A549 (cell line): ENCODE measurements around the gene TCERG1. TPM values are rescaled to one million over a fixed set of nuclear protein-coding genes. Genes with fewer than 3 reads are reported as not detected.

ENCODE experiments used
- ATAC-seq, 2 experiments: fragments of 200-7000 bp in 1 of 2; fragments of >200 bp in 1 of 2; cut with Nextera tagmentation in 1 of 2; cut with Tn5 transposase in 1 of 2; 3 replicates each; pipeline versions ENCODE4 v1.8.0 to v1.9.1; 2018 to 2020; ENCODE audit warnings: mild to moderate bottlenecking in 1 of 2, moderate library complexity in 1 of 2
- CTCF ChIA-PET: fragments of 300-600 bp; sonication (Branson Sonifier 250); formaldehyde crosslinking; extraction: SDS; loops from one replicate; lab custom pipeline; 2021; ENCODE audit warnings: antibody characterized with exemption, inconsistent platforms; lab: Yijun Ruan, JAX
- POLR2A ChIA-PET: fragments of 350-600 bp; formaldehyde crosslinking; extraction: SDS; loops from one replicate; lab custom pipeline; 2021; ENCODE audit warnings: antibody characterized with exemption, inconsistent platforms; lab: Yijun Ruan, JAX
- DNase-seq, 2 experiments: peaks; one replicate each; pipeline versions ENCODE4 v3.0.0 to v3.0.0-alpha.2; 2011 to 2016; ENCODE audit warnings: low read depth in 1 of 2, low spot score in 1 of 2
- FAIRE-seq: peaks from 2 replicates; lab custom pipeline; 2011; peaks lifted over from hg19 to GRCh38; lab: Jason Lieb, UNC
- H3K27ac ChIP-seq, 2 experiments: fragments of >200 bp; sonication (Bioruptor Twin); formaldehyde crosslinking; 3 replicates each; pipeline ENCODE4 v1.5.1; 2016 to 2017
- H3K4me1 ChIP-seq: fragments of >200 bp; sonication (Bioruptor Twin); formaldehyde crosslinking; 3 replicates; pipeline ENCODE4 v1.6.1; 2016
- H3K4me2 ChIP-seq: fragments of >200 bp; sonication (Bioruptor Twin); formaldehyde crosslinking; 3 replicates; pipeline ENCODE4 v1.6.1; 2016
- H3K4me3 ChIP-seq: fragments of >200 bp; sonication (Bioruptor Twin); formaldehyde crosslinking; 3 replicates; pipeline ENCODE4 v1.5.1; 2016
- H3K9me3 ChIP-seq: fragments of >200 bp; sonication (Bioruptor Twin); formaldehyde crosslinking; 3 replicates; pipeline ENCODE4 v1.6.1; 2016
- BHLHE40 ChIP-seq: IDR thresholded peaks from 2 replicates; pipeline ENCODE4 v1.6.1; 2012; ENCODE audit warnings: low read depth, low read length, inconsistent platforms
- CEBPB ChIP-seq, 2 experiments: fragments of >200 bp in 1 of 2; sonication (Bioruptor Twin) in 1 of 2; formaldehyde crosslinking in 1 of 2; IDR thresholded peaks; 2 replicates each; pipeline ENCODE4 v1.6.1; 2012 to 2016
- CTCF ChIP-seq: fragments of >200 bp; sonication (Bioruptor Twin); formaldehyde crosslinking; IDR thresholded peaks from 3 replicates; pipeline ENCODE4 v1.5.1; 2016
- EHF ChIP-seq: fragments of 250-450 bp; sonication (Bioruptor Pico); IDR thresholded peaks from 2 replicates; pipeline ENCODE4 v1.5.0; 2020; ENCODE audit warnings: mild to moderate bottlenecking
- FOSB ChIP-seq: fragments of 250-450 bp; sonication (Bioruptor Pico); IDR thresholded peaks from 2 replicates; pipeline ENCODE4 v1.5.0; 2020; ENCODE audit warnings: mild to moderate bottlenecking, moderate library complexity
- HMGXB4 ChIP-seq: fragments of 250-450 bp; sonication (Bioruptor Pico); IDR thresholded peaks from 2 replicates; pipeline ENCODE4 v1.5.0; 2021; ENCODE audit warnings: mild to moderate bottlenecking, moderate library complexity, borderline replicate concordance
- HOXB13 ChIP-seq: fragments of 250-450 bp; sonication (Bioruptor Pico); IDR thresholded peaks from 2 replicates; pipeline ENCODE4 v1.5.0; 2020; ENCODE audit warnings: low read depth, mild to moderate bottlenecking, moderate library complexity
- HOXB5 ChIP-seq: fragments of 250-450 bp; sonication (Bioruptor Pico); IDR thresholded peaks from 2 replicates; pipeline ENCODE4 v1.5.0; 2020; ENCODE audit warnings: mild to moderate bottlenecking, moderate library complexity
- MAFK ChIP-seq: fragments of 450-650 bp; IDR thresholded peaks from 2 replicates; pipeline ENCODE4 v1.6.1; 2014; ENCODE audit not compliant: partially characterized antibody
- MYC ChIP-seq: IDR thresholded peaks from 2 replicates; pipeline ENCODE4 v1.6.1; 2012; ENCODE audit warnings: mild to moderate bottlenecking, inconsistent platforms, low read length, improper control_type of control experiment, borderline replicate concordance
- NR3C1 ChIP-seq: fragments of >200 bp; sonication (Bioruptor Twin); formaldehyde crosslinking; IDR thresholded peaks from 3 replicates; pipeline ENCODE4 v1.6.1; 2017
- POLR2A ChIP-seq: IDR thresholded peaks from 2 replicates; pipeline ENCODE4 v1.6.1; 2012; ENCODE audit warnings: mild to moderate bottlenecking, low read length
- POLR2AphosphoS2 ChIP-seq: conservative IDR thresholded peaks from 2 replicates; pipeline ENCODE4 v1.6.1; 2012; ENCODE audit warnings: low read length, improper control_type of control experiment, inconsistent platforms
- RAD21 ChIP-seq, 2 experiments: fragments of >200 bp in 1 of 2; sonication (Bioruptor Twin) in 1 of 2; formaldehyde crosslinking in 1 of 2; IDR thresholded peaks in 1 of 2; conservative IDR thresholded peaks in 1 of 2; 2 replicates in 1 of 2; 3 replicates in 1 of 2; pipeline ENCODE4 v1.6.1; 2012 to 2018; ENCODE audit warnings: inconsistent platforms in 1 of 2
- RARB ChIP-seq: fragments of 250-450 bp; sonication (Bioruptor Pico); IDR thresholded peaks from 2 replicates; pipeline ENCODE4 v1.8.0; 2021; ENCODE audit warnings: mild to moderate bottlenecking, moderate library complexity
- RNF2 ChIP-seq: fragments of 200-600 bp; sonication (generic); IDR thresholded peaks from 2 replicates; pipeline ENCODE4 v1.6.1; 2016; ENCODE audit warnings: low read depth, mild to moderate bottlenecking, antibody characterized with exemption, moderate library complexity, borderline replicate concordance
- SMC3 ChIP-seq: fragments of >200 bp; sonication (Bioruptor Twin); formaldehyde crosslinking; IDR thresholded peaks from 3 replicates; pipeline ENCODE4 v1.6.1; 2018; ENCODE audit warnings: inconsistent platforms
- SREBF2 ChIP-seq: fragments of 450-650 bp; IDR thresholded peaks from 2 replicates; pipeline ENCODE4 v1.6.1; 2014; ENCODE audit warnings: mild to moderate bottlenecking, moderate library complexity
- USF2 ChIP-seq: fragments of 450-650 bp; IDR thresholded peaks from 2 replicates; pipeline ENCODE4 v1.6.1; 2014; ENCODE audit warnings: antibody characterized with exemption
- ZNF302 ChIP-seq: fragments of 250-450 bp; sonication (Bioruptor Pico); IDR thresholded peaks from 2 replicates; pipeline ENCODE4 v1.9.0; 2021; ENCODE audit warnings: inconsistent platforms, mild to moderate bottlenecking, moderate library complexity
- WGBS: methylation state at CpG from one replicate; pipeline ENCODE4 v1.1.6; 2017; ENCODE audit errors: missing lambda C conversion rate; 5-methylcytosine and 5-hydroxymethylcytosine counted together
- polyA plus RNA-seq, 4 experiments: library from polyadenylated mRNA; depleted of rRNA in 3 of 4; stranded (reverse); fragments of >200 nt; fragmentation: RNase III in 1 of 4; extraction: RNeasy Plus Mini Kit Qiagen cat#74134 plus additional on column Dnase treatment in 1 of 4; gene quantifications; 2 replicates in 3 of 4; 3 replicates in 1 of 4; pipeline ENCODE4 v1.2.3, GENCODE V29; 2011 to 2017

TCERG1 gene
- polyA plus RNA-seq, 2 of the 4 experiments (the other 2 are of a cell fraction), result 49.1 to 73.8 TPM

- H3K9me3 ChIP-seq, result no peaks in the 10 kb centered on the region
- no peaks in the 10 kb centered on the region for H3K4me1 ChIP-seq
- no peak overlapping the region for H3K27ac ChIP-seq
- ATAC-seq (no peak), DNase-seq (no peak), FAIRE-seq (no peak)
- POLR2A ChIA-PET, result no interaction called here
- no peak overlapping the region for H3K4me2 ChIP-seq
- H3K4me3 ChIP-seq, result no peak overlapping the region
- CTCF ChIA-PET, result interaction anchor here (0.7 to 1.7 kb wide), 3 partner anchors 9 to 374 kb away, joined by 3 read pairs; no protein-coding TSS in a partner anchor
- no peak for TF ChIP-seq HOXB5 (CRISPR knock-in tag)
- 0 out of 5 replicates have a peak, but pooled peaks of 1 of the 2 experiments have one; percentile 23 for TF ChIP-seq RAD21 (conservative IDR thresholded peaks at IDR 0.05 in 1 of 2, IDR thresholded peaks at IDR 0.05 in 1 of 2)
- WGBS, result 68% methylated on average over 12 of the region's 12 CpGs
Observed at GRCh38 chr5:146425023-146425422, 22.1 kb upstream of the TCERG1 start.

- Histone ChIP-seq H3K9me3 (no peaks in the 10 kb centered on the region), H3K4me2 (no peak overlapping the region), H3K4me1 (no peaks in the 10 kb centered on the region), H3K4me3 (no peak overlapping the region), H3K27ac (no peak overlapping the region)
- no peak for DNase-seq
- POLR2A ChIA-PET, result no interaction called here
- CTCF ChIA-PET, result interaction anchor here (0.6 to 3.0 kb wide), 20 partner anchors 7 to 375 kb away, joined by 3 to 23 read pairs (median 7); no protein-coding TSS in a partner anchor
- TF ChIP-seq POLR2A (no peak), CEBPB (IDR thresholded peaks at IDR 0.05) (peak; percentile 58 to 65; a peak in 3 of 4 replicates), MYC (no peak)
- FAIRE-seq, result no peak
- ATAC-seq, result no peak
- 63% methylated on average over 5 of the region's 5 CpGs for WGBS
Observed at GRCh38 chr5:146426305-146426704, 20.8 kb upstream of the TCERG1 start.

- ATAC-seq (peak; percentile 70 to 86; a peak in 4 of 6 replicates), FAIRE-seq (peak; percentile 72), DNase-seq (peak; percentile 34 to 38)
- TF ChIP-seq SMC3, result peak; percentile 72
- TF ChIP-seq CTCF, result peak; percentile 84
- TF ChIP-seq RAD21 (conservative IDR thresholded peaks at IDR 0.05 in 1 of 2, IDR thresholded peaks at IDR 0.05 in 1 of 2), result peak; percentile 88 to 92
- no peak for TF ChIP-seq NR3C1
- Histone ChIP-seq H3K9me3 (no peaks in the 10 kb centered on the region), H3K4me3 (no peak overlapping the region), H3K4me2 (peak overlapping the region; percentile 22; the same call in 1 of the 3 replicates), H3K4me1 (no peaks in the 10 kb centered on the region), H3K27ac (no peak overlapping the region)
- ChIA-PET CTCF (interaction anchor here (0.6 to 3.0 kb wide), 40 partner anchors 8 to 371 kb away, joined by 3 to 23 read pairs (median 4); no protein-coding TSS in a partner anchor), POLR2A (no interaction called here)
- 17% methylated on average over 7 of the region's 7 CpGs for WGBS
Observed at GRCh38 chr5:146426853-146427618, 20.1 kb upstream of the TCERG1 start.

- no peaks in the 10 kb centered on the region for H3K9me3 ChIP-seq
- no peak overlapping the region for H3K4me3 ChIP-seq
- no peak overlapping the region for H3K27ac ChIP-seq
- DNase-seq (no peak), FAIRE-seq (no peak), ATAC-seq (peak in 1 of 2 experiments; percentile 46; a peak in 2 of 6 replicates)
- H3K4me2 ChIP-seq, result no peak overlapping the region
- ChIA-PET POLR2A (no interaction called here), CTCF (interaction anchor here (0.6 to 3.0 kb wide), 40 partner anchors 8 to 372 kb away, joined by 3 to 23 read pairs (median 4); no protein-coding TSS in a partner anchor)
- TF ChIP-seq POLR2A (no peak), HOXB13 (CRISPR knock-in tag) (no peak), BHLHE40 (no peak), SMC3 (no peak)
- no peaks in the 10 kb centered on the region for H3K4me1 ChIP-seq
- 41% methylated on average over 4 of the region's 4 CpGs for WGBS
Observed at GRCh38 chr5:146427619-146427997, 19.5 kb upstream of the TCERG1 start.

- no peak for DNase-seq
- ATAC-seq, result no peak; a peak in 1 of 6 replicates
- TF ChIP-seq RNF2 (no peak), POLR2AphosphoS2 (no peak), HOXB13 (CRISPR knock-in tag) (no peak), USF2 (no peak), RARB (CRISPR knock-in tag) (no peak), MAFK (no peak), ZNF302 (CRISPR knock-in tag) (no peak), HMGXB4 (CRISPR knock-in tag) (no peak), EHF (CRISPR knock-in tag) (no peak), CEBPB (IDR thresholded peaks at IDR 0.05) (no peak), FOSB (CRISPR knock-in tag) (no peak), SREBF2 (no peak)
- FAIRE-seq, result no peak
- ChIA-PET CTCF (interaction anchor here (0.8 to 3.0 kb wide), 19 partner anchors 8 to 275 kb away, joined by 3 to 23 read pairs (median 4); no protein-coding TSS in a partner anchor), POLR2A (no interaction called here)
- Histone ChIP-seq H3K4me2 (no peak overlapping the region), H3K27ac (no peak overlapping the region), H3K4me1 (no peaks in the 10 kb centered on the region), H3K9me3 (no peaks in the 10 kb centered on the region), H3K4me3 (no peak overlapping the region)
- 44% methylated on average over 8 of the region's 8 CpGs for WGBS
Observed at GRCh38 chr5:146428658-146429057, 18.5 kb upstream of the TCERG1 start.
